Loucy (cell line): ENCODE measurements around the gene ACTL8.

Source experiments
- EZH2phosphoT487 ChIP-seq: fragments of 200-600 bp; IDR thresholded peaks from 2 replicates; pipeline ENCODE4 v1.6.1; 2018; ENCODE audit warnings: antibody characterized with exemption, mild to moderate bottlenecking, moderate library complexity, borderline replicate concordance
- TF ChIP-seq, protein P1 (sequence below): fragments of 200-600 bp; sonication (generic); conservative IDR thresholded peaks from 2 replicates; pipeline ENCODE4 v1.5.1; 2014; ENCODE audit warnings: mild to moderate bottlenecking, antibody characterized with exemption, low read length

DNA sequence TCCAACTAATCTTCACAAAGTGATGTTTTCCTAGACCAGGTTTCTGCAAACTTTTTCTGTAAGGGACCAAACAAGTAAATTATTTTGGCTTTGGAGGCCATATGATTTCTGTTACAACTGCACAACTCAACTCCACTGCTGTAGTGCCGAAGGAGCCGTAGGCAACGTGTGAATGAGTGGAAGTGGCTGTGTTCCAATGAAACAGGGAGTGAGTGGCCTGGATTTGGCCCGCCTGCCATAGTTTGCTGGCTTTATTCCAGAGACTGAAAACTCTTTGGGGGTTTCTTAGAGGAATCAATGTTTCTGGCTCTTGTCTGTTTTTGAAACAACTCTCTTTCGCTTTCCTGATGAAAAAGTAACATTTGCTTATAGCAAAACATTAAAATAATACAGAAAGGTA, 12.6 kb upstream of the ACTL8 start:
- TF ChIP-seq, protein P1, sequence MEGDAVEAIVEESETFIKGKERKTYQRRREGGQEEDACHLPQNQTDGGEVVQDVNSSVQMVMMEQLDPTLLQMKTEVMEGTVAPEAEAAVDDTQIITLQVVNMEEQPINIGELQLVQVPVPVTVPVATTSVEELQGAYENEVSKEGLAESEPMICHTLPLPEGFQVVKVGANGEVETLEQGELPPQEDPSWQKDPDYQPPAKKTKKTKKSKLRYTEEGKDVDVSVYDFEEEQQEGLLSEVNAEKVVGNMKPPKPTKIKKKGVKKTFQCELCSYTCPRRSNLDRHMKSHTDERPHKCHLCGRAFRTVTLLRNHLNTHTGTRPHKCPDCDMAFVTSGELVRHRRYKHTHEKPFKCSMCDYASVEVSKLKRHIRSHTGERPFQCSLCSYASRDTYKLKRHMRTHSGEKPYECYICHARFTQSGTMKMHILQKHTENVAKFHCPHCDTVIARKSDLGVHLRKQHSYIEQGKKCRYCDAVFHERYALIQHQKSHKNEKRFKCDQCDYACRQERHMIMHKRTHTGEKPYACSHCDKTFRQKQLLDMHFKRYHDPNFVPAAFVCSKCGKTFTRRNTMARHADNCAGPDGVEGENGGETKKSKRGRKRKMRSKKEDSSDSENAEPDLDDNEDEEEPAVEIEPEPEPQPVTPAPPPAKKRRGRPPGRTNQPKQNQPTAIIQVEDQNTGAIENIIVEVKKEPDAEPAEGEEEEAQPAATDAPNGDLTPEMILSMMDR: no peak
- TF ChIP-seq EZH2phosphoT487: no peak
